Amniotic epithelial cell (primary cell): ENCODE measurements around the gene PHC2.

Experiments used
- DNase-seq: peaks from one replicate; pipeline ENCODE4 v3.0.0-alpha.2; 2010; ENCODE audit warnings: low read depth

PHC2 gene, protein sequence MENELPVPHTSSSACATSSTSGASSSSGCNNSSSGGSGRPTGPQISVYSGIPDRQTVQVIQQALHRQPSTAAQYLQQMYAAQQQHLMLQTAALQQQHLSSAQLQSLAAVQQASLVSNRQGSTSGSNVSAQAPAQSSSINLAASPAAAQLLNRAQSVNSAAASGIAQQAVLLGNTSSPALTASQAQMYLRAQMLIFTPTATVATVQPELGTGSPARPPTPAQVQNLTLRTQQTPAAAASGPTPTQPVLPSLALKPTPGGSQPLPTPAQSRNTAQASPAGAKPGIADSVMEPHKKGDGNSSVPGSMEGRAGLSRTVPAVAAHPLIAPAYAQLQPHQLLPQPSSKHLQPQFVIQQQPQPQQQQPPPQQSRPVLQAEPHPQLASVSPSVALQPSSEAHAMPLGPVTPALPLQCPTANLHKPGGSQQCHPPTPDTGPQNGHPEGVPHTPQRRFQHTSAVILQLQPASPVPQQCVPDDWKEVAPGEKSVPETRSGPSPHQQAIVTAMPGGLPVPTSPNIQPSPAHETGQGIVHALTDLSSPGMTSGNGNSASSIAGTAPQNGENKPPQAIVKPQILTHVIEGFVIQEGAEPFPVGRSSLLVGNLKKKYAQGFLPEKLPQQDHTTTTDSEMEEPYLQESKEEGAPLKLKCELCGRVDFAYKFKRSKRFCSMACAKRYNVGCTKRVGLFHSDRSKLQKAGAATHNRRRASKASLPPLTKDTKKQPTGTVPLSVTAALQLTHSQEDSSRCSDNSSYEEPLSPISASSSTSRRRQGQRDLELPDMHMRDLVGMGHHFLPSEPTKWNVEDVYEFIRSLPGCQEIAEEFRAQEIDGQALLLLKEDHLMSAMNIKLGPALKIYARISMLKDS

DNA sequence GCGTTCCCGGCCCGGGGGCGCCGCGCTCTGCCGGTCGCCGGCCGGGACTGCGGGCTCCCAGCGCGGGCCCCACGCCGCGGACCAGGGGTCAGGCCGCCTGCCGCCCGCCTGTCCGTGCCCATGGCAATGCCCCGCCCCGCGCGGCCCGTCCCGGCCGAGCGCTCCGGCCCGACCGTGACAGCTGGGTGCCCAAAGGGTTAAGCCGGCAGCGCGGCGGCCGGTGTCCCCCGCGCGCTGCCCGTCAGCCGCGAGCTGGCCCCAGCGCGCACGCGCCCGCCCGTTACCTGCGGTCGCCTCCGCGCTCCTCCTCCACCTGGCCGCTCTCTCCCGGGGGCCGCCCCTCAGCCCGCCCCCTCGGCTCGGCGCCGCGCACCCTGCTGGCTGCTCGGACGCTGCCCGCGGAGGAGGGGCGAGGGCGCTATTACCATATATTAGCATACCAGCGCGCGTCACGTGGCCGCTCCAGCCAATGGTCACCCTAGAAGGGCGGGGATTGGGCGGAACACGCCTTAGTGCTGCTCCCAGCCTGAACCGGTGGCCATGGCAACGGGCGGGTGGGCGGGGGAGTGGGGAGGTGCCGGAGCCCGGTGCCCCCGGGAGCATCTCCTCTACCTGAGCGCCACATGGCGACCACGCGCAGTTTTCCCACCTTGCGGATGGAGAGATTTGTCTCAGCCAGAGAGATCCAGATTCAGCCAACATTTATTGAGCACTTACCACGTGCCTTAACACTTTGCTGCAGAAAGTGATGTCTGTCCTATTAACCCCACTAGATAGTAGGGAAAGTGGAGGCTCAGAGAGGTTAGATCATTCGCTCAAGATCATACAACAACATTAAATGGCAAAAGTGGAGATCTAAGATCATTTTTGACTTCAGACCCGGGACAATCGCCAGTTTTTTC lies at the start of gene PHC2:
Gene PHC2 (minus strand): TSS at position 404 of the 902 bp plus-strand sequence. CDS start 55,556 bp downstream, outside the sequence.
- peak; percentile 95 for DNase-seq

DNA sequence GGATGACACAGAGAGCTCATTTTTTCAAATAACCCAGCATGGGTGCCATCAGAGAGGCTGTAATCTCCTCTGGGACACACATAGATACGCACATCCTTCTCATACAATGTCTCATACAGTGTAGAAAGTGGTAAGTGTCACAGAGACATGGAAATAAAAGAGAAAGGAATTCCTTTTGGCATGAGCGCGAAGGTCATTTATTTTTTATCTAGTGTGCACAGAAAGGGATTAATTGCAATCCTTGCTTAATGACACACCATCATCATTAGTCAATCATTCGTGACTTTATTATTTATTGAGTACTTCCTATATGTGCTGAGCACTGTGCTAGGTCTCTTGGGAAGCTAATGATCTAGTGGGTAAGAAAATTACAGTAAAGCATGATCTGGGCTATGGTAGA lies 46.6 kb upstream of the PHC2 start:
- DNase-seq, result no peak

DNA sequence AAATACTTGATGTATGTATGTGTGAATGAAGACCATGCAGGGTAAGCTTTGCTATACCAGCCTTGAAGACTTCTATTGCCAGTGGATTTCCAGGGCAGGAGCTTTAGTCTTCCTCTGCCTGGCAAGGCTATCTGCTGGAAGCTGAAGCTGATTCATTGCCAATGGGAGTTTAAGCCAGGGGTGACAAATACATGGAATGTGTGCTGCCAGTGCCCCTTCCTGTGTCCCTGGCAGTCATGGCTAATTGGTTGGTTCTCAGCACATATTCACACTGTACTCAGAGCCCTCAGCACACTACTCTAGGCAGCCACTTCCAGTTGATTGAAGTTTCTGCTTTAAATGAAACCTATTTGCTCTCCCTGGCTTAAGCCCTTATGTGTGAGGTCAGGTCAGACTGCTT lies 43.0 kb upstream of the PHC2 start:
- DNase-seq, result no peak

DNA sequence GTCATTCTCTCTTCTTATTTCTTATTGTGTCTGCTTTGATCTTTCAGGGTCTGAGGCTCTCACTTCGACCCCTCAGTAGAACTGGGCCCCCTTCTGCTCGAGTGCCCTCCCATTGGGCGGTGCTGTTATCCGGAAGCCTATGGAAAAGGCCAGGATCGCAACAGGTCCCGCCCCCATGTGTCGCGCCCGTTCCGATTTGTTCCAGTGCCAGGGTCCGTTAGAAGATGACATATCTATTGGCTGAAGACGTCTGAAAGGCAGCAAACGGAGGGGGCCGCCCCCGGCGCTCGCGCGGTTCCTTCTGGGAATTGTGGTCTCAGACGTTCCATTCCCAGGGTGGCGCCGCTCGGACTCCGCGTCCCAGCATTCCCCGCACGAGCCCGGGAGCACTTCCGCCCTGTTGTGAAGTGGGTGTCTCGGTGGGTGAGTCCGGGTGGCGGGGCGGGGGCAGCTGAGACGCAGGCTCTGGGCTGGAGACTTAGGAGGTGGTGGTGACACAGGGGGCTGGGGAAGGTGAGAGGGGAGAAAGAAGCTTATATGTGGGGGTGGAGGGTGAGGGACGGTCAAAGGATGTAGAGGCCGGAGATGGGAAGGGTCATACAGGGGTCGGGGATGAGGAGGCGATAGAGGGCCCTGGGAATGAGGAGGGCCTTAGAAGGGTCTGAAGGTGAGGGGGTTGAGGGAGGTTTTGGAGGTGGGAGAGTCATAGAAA lies 41.5 kb upstream of the PHC2 start, which contains the start of gene ZSCAN20:
Gene ZSCAN20 (plus strand): TSS at position 377 of the 712 bp plus-strand sequence. CDS start 6,644 bp downstream, outside the sequence.
- peak; percentile 98 for DNase-seq

DNA sequence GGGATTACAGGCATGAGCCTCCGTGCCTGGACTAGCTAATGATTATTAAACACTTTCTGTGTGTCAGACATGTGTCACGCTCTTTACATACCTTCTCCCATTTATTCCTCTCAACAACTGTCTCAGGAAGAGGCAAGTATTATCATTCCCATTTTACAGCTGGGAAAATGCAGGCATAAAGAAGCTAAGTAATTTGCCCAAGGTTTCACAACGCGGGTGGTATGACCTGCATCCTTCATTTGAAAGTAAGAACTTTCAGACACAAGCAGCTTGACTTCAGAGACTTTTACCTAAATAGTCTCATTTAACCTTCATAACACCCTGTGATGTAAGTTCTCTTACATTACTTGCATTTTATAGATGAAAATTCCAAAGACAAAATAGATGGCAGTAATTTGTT lies 40.5 kb upstream of the PHC2 start:
- DNase-seq, result no peak

DNA sequence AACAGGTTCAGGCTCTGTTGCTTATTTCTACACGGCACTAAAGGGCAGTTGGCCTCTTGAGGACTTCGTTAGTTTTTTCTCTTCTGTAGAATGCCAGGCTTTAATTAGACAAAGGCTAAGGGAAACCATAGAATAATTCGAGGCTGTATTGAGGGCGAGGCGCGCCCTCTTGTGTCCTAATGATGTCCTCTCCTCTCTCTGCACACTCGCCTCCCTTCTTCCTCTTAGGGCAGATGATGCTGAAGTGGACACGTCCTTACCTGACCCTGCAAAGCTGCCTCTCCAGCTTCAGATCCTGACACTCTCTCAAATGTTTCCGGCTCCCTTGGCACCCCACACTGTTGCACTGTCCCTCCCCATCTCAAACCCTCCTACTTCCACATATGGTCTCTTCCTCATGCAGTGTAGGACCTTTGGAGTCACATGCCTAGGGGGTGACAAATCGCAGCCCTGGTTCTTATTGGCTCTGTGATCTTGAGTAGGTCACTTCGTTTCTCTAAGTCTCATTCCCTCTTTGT lies 39.7 kb upstream of the PHC2 start:
- DNase-seq, result peak; percentile 77

DNA sequence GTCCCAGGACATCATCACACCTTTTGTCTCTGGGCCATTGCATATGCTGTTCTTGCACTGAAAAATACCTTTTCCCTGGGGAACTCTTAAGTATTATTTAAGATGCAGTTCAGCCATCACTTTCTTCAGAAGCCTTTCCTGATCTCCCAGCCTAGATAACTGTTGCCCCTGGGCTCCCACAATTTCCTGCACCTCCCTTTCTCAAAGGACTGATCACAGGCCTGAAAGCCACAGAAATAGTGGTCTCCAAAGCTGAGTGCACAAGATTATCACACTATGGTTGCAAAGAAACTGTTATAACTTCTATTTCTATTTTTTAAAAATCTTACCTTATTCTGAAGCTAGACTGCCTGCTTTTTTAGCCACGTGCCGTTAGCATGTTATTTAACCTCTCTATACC lies 38.8 kb upstream of the PHC2 start:
- no peak for DNase-seq

DNA sequence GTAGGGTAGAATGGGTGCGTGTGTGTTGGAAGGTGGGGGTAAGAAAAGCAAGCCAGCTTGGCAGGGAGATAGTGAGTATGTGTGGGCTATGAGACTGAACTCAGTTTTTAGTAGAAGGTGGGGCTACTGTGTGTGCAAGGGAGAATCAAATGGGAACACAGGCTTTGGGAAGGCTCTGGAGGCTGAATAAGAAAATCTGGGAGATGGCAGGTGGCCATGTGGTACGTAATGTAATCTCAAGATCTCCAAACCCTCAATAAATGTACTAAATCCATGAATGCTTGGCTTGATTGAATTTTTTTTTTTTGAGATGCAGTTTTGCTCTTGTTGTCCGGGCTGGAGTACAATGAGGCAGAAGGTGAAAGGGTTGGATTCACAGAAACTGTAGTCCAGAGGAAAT lies 38.1 kb upstream of the PHC2 start:
- no peak for DNase-seq

DNA sequence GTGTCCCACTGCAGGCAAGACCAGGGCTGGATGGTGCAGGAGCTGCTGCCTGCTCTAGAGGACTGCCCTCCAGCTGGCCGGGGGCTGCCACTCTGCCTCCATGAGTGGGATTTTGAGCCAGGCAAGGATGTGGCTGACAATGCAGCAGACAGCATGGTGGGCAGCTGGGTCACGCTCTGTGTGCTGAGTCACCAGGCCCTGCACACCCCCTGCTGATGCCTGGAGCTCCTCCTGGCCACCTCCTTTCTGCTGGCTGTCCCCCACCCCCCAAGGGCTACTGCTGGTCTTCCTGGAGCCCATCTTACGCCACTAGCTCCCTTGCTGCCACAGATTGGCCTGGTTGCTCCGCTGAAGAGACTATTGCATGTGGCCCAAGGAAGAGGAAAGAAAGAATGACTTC lies 37.6 kb upstream of the PHC2 start:
- no peak for DNase-seq

DNA sequence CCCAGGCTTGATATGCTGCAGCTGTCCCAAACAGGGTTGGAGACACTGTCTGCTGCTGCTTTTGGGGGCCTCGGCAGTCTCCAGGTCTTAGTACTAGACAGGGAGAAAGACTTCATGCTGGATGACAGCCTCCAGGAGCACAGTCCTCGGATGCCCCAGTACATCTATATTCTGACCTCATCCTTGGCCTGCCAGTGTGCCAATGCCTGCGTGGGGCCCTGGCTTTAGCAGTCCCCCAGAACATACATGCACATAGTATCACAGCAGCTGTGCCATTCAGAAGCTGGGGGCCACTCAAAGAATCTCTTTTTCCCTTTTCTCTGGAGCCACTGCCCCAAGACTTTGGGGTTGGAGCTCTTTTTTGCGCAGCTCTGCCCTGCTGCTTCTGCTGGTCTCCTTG lies 37.1 kb upstream of the PHC2 start:
- no peak for DNase-seq

DNA sequence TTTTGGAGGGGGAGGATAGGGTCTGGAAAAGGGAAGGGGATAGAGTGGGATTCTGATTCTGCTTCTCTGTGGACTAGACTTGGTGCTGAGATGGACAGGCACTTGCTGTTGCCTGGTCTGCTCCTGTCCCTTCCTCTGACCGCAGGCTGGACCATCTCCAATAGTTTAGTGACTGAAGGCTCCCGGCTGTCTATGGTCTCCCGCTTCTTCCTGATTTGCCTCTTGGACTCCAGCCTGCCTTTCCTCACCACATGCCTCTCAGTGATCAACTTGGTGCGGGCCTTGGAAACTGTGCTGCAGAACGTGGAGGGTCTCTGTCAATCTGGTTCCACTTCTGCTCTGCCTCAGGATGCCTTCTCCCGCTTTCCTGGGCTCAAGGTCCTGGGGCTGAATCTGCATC lies 35.3 kb upstream of the PHC2 start:
- no peak for DNase-seq

DNA sequence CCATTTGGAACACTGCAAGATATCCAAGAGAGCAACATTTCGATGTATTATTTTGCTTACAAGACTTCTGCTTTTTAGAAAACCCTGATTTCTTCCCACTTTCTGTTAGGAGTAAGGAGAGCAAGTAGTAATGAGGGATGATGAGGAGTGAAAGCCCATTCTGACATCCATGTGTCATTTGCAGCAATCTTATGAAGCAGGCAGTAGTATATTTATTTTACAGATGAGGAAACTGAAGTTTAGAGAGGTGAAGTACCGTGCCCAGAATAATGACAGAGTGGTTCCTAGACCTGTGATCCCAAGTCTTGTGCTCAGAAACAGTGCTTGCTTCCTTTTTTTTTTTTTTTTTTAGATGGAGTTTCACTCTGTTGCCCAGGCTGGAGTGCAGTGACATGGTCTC lies 34.4 kb upstream of the PHC2 start:
- DNase-seq, result no peak

DNA sequence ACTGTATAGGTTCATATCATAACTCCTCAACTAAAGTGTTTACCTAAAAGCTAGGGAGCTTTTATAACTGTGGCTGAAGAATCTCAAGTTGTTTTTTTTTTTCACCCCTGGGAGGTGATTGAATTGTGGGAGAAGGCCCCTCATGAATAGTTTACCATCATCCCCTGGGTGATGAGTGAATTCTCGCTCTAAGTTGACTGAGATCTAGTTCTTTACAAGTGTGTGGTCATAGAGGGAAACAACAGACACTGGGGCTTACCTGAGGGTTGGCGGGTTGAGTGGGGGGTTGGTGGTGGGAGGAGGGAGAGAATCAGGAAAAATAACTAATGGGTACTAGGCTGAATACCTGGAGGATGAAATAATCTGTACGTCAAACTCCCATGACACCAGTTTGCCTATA lies 33.7 kb upstream of the PHC2 start:
- no peak for DNase-seq

DNA sequence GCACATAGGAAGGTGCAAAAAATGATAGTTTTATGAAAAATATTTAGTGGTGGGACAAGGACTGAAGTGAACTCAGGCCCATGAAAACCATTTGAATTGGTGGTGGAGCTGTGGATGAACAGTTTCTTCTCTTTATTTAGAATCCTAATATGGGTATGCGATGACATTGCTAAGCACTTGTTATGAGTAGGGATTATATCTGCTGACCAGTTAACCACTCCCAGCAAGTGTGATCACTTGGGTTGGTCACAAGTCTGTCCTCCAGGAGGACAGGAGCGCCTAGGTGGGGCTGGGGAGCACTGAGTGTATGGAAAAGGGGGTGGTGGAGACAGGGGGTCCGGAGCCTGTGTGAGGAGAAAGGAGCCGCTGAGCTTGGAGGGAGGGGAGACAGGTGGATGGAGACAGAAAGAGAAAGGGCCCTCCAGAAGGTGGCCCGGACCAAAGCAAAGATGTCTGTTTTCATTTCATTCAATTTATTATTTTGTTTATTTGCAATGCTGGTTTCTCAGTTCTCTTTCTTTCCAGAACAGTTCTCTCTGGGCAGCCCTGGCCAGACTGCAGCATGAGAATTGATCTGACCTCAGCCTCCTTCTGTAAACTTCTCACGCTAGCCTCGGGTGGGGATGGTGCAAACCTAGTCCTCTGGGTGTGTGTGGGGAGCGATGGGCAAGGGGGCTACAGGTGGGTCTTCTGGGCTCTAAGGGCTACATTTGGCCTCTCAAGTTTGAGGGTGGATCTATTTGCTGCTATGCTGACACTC lies 31.7 kb upstream of the PHC2 start:
- no peak for DNase-seq

DNA sequence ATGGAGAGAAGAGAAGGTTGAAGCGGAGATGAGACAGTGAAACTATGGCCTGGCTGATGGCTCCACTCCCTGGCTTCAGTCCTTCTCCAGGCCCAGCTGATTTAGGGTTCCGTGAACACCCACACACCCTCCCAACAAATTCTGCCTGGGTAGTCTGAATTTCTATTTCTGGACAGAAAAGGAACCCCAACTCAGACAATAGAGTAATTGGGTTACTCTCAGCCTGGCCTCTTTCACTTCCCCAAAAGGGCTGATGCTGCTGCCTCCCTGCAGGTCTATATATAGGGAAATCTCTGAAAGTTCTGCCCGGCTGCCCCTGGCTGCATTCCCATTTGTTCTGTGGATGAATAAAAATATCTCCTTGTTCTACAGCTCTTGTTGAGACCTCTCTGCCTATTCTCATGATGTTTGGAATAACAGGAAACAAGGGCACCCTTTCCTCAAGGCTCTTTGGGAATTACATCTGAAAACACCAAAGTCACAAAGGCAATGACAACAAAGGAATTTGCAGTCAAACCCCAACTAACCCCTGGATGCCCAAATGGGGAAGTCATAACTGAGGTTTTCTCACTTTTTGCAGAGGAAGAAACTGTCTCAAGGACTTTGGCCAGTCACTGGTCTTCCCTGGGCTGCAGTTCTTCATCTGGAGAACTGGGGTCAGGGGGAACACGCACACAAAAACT lies 30.2 kb upstream of the PHC2 start:
- no peak for DNase-seq

DNA sequence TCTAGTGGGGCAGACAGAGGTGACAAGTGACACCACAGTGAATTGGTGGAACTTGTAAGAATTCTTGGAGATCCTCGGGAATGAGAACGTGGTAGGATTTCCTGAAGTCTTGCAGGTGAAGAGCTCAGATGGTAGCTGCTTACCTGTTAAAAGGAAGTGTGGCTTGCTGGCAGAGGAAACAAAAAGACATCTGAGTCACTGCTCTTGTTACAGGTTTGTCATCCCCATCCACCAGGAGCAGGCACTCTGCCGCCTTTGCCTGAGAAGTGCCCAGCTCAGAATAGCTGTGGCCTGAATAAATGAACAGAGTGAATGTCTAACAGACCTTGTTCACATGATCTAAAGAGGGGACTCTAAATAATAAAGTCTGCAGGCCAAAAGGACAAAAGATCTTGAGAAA lies 29.2 kb upstream of the PHC2 start:
- no peak for DNase-seq

DNA sequence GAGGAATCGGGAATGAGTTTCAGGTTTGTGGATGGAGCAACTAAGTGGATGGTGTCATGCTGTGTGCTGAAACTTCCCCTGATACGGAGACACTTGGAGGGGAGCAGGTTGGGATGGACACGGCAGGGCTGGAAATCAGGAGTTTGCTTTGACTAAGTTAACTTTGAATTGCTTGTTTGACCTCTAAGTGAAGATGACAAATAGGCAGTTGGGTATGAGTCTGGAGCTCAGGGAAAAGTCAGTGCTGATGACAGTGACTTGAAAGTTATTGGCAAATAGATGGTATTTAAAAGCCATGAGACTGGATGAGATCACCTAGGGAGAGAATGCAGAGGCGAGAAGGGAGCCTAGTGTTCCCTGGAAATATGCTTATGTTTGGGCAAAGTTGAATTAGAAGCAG lies 28.8 kb upstream of the PHC2 start:
- DNase-seq, result peak; percentile 40

DNA sequence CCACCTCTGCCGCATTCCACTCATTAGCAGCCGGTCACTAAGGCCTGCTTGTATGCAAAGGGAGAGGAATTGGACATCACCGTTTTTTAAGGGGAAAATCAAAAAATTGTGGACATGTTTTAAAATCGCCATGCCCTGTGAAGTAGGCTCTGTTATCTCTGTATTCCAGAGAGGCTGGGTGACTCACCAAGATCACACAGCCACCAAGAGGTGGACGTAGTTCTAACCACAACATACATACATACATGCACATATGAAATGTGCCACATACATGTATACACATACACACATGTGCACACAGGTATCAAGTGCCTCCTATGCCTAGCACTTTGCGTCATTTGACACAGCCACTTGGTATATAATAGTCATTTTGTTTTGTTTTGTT lies 25.6 kb upstream of the PHC2 start:
- peak; percentile 23 for DNase-seq

DNA sequence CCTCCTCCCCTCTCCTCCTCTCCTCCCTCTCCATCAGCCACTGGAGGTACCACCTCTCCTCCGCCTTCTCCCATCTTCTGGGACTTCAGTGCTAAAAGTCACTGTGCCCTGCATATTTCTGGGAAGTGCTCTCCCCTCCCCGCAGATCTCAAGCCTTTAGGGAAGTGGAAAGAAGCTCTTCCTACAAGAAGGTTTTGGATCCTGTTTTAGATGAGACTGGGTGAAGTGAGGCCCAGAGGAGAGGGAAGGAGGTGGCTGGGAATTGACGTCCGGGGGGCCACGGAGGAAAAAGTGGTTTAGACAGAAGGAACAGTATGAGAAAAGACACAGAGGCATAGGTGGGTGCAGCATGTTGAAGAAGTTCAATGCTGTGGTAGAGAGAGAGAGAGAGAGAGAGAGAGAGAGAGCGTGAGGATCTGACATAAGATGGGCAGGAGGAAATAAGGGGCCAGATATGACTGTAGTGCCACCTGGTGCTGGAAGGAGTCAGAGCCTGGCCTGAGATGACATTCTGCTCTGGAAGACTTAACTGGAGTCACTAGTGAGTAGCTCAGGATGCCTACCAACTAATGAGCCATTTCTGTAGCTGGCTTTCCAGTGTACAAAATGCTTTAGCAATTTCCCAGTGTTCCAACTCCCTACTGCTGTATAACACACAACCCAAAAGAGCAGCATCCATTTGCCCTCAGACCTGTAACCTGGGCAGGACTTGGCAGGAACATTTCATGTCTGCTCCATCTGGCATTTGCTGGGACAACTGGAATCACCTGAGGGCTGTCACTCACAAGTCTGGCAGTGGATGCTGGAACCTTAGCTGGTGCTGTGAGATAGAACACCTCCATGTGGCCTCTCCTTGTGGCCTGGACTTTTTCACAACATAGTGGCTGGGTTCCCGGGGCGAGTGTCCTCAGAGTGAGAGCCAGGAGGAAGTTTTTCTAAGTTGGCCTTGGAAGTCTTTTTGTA lies 24.9 kb upstream of the PHC2 start:
- DNase-seq, result peak; percentile 89
